Hematopoietic multipotent progenitor cell treated with erythropoietin and hydrocortisone succinate and interleukin-3 and kit ligand, for 8 days (in vitro differentiated cells): Measurements from ENCODE around the gene BRK1.
"Not testable (repeated sequence)": the region's sequence is repeated elsewhere in the genome, so short reads cannot be mapped to it uniquely, and the experiment has no call there.

ENCODE experiments used
- DNase-seq: peaks from one replicate; pipeline ENCODE4 v3.0.0-alpha.2; 2015

The BRK1 gene

GRCh38 chr3:10145685-10146084 lies 30.2 kb downstream of the BRK1 start:
- DNase-seq, result no peak

GRCh38 chr3:10149226-10149625 lies 33.8 kb downstream of the BRK1 start:
- DNase-seq, result no peak

GRCh38 chr3:10150987-10151386 lies 35.5 kb downstream of the BRK1 start:
- DNase-seq, result no peak

GRCh38 chr3:10154335-10155122 lies 39.1 kb downstream of the BRK1 start:
- no peak for DNase-seq

DNA sequence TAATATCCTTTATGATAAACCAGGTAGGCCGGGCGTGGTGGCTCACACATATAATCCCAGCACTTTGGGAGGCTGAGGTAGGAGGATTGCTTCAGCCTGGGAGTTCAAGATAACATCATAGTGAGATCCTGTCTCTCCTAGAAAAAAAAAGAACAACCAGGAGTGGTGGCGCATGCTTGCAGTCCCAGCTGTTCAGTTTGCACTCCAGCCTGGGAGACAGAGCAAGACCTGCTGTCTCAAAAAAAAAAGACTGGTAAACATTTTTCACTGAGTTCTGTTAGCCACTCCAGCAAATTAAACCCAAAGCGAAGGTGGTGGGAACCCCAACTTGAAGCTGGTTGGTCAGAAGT lies 39.6 kb downstream of the BRK1 start:
- no peak for DNase-seq

- no peak for DNase-seq
Observed at GRCh38 chr3:10155658-10156057, 40.2 kb downstream of the BRK1 start.

GRCh38 chr3:10157031-10157430 lies 41.6 kb downstream of the BRK1 start:
- no peak for DNase-seq

- DNase-seq, result not testable (repeated sequence)
Observed at GRCh38 chr3:10158555-10158954, 43.1 kb downstream of the BRK1 start.

DNA sequence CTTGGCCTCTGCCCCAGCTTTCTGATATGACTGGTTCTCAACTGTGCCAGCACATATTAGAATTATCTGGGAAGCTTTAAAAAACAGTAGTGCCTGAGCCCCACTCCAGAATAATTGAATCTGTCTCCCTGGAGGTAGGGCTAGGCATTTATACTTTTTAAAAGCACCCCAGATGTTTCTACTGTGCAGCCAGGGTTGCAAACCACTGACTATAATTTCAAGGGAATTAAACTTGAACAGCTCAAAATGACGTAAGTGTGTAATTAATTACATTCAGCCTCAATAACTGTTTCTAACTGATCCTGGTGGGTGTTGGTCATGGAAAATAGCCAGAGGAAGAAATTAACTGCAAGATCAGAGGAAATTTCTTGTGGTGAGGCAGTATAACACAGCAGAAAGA lies 44.9 kb downstream of the BRK1 start:
- no peak for DNase-seq

GRCh38 chr3:10160925-10161324 lies 45.5 kb downstream of the BRK1 start:
- DNase-seq, result no peak

DNA sequence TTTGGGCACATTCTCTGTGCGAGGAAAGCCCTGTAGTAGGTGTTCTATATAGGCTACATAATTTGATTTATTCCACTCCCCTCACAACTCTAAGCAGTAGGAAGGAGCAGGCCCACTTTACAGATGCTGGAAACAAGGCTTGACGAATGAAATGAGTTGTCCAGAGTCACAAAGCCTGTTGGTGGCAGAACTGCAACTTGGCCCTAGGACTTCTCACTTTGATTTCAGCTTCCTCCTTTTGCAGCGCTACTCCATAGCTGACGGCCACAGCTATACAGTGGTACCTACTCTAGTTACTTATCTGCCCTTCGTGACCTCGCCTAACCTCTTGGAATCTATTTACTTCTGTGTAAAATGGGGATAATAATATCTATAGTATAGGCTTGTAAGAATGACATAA lies 46.7 kb downstream of the BRK1 start:
- DNase-seq, result no peak

GRCh38 chr3:10164201-10164545 lies 48.7 kb downstream of the BRK1 start:
- DNase-seq, result not testable (repeated sequence)

DNA sequence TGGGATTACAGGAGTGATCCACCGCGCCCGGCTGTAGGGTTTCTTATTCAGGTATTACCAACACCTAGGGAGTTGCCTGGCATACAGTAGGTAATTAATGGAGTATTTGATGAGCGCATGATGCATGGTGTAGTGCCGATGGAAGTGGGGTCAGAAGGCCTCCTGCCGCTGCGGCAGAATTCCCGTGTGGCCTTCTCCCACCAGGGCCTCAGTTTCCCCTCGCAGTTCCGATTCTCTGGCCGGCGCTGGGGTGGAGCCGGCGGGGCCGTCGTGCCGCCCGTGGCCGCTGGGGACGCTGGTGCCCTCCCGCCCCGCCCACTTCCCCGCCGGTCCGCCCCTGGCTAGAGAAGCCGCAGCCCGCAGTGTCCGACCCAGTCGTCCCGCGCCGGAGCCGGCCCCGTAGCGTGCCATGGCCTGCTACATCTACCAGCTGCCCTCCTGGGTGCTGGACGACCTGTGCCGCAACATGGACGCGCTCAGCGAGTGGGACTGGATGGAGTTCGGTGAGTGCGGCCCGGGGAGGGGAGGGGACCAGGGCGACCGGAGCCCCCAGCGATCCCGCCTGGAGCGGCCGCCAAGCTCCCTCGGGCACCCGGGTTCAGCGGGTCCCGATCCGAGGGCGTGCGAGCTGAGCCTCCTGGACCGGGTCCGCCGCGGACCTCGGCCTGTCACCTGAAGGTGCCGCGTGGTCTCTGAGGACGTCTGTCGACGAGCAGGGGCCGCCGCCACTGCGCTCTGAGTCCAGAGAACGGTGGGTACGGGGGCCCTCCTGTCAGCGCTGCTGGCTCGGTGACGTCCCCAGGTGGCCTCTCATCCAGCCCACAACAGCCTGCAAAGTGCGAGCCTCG lies 49.3 kb downstream of the BRK1 start, which contains the start of gene IRAK2:
Gene IRAK2 (plus strand): TSS at position 374 of the 848 bp plus-strand sequence. CDS start 36 bp downstream, at position 410.
- DNase-seq, result peak; percentile 23

GRCh38 chr3:10166213-10166604 lies 50.7 kb downstream of the BRK1 start:
- DNase-seq, result no peak

DNA sequence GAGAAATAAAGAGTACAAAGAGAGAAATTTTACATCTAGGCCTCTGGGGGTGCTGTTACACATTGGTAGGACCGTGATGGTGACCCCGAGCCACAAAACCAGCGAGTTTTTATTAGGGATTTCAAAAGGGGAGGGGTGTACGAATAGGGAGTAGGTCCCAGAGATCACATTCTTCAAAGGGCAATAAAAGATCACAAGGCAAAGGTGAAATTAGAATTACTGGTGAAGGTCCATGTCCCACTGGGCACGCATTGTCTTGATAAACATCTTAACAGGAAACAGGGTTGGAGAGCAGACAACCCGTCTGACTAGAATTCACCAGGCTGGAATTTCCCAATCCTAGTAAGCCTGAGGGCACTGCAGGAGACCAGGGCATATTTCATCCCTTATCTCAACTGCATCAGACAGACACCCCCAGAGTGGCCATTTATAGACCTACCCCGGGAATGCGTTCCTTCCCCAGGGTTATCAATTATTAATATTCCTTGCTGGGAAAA lies 53.6 kb downstream of the BRK1 start:
- DNase-seq, result no peak

- peak; percentile 42 for DNase-seq
Observed at GRCh38 chr3:10170915-10171478, 55.5 kb downstream of the BRK1 start.

GRCh38 chr3:10173095-10173925 lies 57.8 kb downstream of the BRK1 start:
- no peak for DNase-seq

GRCh38 chr3:10173926-10174435 lies 58.5 kb downstream of the BRK1 start:
- DNase-seq, result no peak

GRCh38 chr3:10175334-10175733 lies 59.9 kb downstream of the BRK1 start:
- DNase-seq, result not testable (repeated sequence)

GRCh38 chr3:10176150-10176549 lies 60.7 kb downstream of the BRK1 start:
- not testable (repeated sequence) for DNase-seq
